Activated CD4-positive, alpha-beta T cell treated with anti-CD3 and anti-CD28 coated beads for 48 hours (primary cell): ENCODE results near the gene RPS5.
"Not testable (repeated sequence)": the region's sequence is repeated elsewhere in the genome, so short reads cannot be mapped to it uniquely, and the experiment has no call there.

ENCODE experiments used
- DNase-seq: peaks from one replicate; pipeline ENCODE4 v3.0.0-alpha.2; 2020

Gene RPS5

DNA sequence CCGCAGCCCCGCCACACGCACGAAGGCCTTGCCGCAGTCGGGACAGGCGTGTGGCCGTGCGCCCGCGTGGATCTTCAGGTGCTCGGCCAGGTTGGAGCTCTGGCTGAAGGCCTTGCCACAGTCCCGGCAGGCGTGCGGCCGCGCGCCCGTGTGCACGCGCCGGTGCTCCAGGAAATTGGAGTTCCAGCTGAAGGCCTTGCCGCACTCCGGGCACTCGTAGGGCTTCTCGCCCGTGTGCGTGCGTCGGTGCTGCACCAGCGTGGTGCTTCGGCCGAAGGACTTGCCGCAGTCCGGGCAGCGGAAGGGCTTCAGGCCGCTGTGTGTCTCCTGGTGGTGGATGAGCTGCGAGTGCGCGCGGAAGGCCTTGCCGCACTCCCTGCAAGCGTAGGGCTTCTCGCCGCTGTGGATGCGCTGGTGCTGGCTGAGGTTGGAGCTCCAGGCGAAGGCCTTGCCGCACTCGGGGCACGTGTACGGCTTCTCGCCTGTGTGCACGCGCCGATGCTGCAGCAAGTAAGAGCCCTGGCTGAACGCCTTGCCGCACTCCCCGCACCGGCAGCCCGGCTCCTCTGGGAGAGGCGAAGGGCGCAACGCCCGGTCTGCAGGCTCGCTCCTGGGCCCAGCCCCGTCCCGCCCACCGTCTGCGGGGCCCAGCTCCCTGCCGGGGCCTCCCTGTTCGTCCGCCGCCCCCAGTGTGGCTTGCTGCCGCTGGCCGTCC, 30.1 kb upstream of the RPS5 start:
- no peak for DNase-seq

DNA sequence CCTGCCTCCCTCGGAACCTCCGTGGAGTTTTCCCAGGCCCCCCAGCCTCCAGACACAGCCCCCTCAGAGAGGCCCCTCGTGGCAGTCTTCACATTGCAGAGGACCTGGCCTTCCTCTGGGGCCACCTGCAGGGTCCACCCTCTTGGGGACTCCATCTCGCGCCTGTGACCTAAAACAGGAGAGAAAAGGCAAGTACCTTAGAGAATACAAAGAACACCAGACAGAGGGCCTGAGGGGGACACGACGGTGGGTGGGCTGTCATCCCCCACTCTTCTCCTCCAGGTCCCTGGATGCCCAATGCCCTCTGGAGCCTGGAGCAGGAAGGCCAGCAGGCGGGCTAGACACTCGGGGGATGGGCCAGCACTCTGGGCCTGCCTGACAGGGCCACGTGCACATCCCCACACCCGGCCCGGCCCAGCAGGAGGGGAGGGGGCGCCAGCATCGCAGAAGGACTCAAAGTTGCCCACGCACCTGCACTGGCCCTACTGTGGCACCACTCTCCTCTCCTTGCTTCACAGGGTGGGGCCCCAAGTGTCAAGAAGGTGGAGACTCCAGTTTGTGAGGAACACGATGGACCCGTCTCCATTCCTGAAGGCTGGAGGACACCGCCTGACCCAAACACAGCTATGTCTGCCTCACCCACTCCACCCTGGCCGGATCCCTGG, 29.5 kb upstream of the RPS5 start:
- DNase-seq: no peak

- peak; percentile 74 for DNase-seq
Measured at GRCh38 chr19:58361900-58362271, 25.2 kb upstream of the RPS5 start.

DNA sequence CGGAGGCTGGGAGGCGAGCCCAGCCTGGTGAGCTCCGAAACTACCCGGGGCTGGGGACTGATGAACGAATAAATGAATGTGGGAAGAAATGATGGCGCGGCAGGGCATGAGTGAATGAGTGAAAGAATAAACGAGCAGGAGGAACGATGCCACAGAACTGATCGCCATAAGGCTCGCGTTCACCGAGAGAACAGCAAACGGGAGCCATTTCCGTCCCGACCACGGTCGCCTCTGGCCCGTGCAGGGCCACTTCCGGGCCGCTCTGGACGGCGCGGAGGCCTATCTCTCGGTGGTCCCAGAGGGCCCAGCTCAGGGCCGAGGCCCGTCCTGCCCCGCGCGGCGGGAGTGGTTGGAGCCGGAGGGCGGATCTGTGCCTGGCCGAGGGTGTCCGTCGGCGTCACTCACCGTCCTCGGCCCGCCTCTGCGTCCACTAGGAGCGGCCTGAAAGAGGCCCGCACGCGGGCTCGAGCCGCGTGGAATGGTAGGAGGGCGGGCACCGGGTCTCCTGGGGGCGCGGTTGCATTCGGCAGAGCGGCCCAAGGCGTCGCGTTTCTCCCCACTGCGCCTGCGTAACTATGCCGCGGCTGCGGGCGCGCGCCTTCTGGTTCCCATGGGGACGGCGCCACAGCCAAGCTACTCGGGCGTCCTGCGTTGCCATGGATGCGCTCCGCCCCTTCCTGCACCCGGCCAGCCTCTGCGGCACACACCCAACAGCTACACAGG, 24.6 kb upstream of the RPS5 start, which contains the start of gene ZNF497:
Gene ZNF497 (minus strand): TSS at position 480 of the 723 bp plus-strand sequence. CDS start 5,116 bp downstream, outside the sequence.
- peak; percentile 98 for DNase-seq

- DNase-seq: no peak
Measured at GRCh38 chr19:58364146-58364545, 22.9 kb upstream of the RPS5 start.

DNA sequence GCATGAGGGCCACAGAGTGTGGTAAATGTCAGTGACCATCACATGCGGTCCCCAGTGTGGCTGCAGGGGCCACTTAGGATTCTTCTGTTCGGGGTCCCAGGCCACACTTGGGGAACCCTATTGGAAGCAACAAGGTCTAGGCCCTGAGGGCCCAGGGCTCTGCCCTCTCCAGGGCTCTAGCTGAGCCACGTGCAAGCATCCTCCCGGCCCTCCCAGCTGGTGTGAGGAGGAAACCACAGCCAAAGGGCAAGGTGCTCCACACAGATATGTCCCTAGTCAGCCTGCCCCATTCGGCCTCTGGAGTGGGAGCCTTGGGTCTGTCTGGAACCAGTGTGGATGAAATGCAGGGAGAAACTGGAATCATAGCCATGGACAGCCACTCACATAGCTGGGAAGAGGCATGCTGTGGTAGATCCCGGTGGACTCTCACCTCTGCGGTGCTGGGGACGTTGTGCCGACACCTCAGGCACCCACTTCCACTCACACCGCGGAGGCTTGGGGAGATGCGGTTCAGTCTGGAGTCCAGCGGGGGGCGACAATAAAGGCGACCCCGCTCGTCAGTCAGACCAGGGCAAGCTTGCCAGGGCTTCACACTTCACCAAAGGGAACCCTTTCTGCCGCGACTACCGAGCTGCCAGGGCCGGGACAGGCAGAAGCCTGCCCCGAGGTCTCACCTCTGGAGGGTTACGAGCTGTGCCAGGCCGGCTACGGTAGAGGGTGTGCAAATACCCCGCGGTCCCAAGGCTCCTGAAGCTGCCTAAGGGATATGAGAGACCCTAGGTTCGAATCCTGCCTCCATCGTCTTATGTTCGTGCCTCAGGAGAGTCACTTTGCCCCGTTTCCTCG, 20.3 kb upstream of the RPS5 start:
- no peak for DNase-seq

GRCh38 chr19:58367698-58368454, 19.2 kb upstream of the RPS5 start:
- DNase-seq: no peak

- no peak for DNase-seq
Measured at GRCh38 chr19:58368561-58369360, 18.3 kb upstream of the RPS5 start.

DNA sequence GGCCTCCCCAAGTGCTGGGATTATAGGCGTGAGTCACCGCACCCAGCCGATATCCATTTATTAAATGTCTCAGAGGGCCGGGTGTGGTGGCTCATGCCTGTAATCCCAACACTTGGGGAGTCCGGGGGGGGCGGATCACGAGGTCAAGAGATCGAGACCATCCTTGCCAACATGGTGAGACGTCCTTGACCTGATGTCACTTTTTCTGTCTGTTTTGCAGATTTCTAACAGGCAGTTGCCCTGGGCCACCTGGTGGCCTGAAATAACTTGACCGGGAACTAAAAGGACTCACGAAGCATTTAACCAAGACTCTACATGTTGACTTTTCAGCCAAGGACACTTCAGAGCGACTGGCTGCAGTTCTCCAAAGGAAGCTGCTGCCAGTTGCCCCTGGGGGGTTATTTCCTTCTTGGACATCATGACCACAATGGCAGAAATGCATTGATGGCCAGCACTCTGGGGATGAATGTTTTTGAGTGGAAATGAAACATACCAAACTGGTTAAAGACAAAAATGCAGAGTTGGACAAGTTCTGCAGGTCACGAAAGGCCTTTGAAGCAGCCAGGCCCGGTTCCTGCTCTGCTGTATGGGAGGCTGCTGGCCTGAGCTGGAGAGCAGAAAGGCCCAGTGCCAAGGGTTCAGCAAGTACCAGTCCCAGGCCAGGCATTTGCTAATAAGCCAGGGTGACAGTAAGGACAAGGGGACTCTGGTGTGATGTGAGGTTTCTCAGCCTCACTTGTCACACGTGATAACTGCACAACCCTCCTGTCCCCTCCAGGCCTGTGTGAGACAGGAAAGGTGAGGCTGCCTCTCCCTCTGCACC, 14.5 kb upstream of the RPS5 start:
- no peak for DNase-seq

DNA sequence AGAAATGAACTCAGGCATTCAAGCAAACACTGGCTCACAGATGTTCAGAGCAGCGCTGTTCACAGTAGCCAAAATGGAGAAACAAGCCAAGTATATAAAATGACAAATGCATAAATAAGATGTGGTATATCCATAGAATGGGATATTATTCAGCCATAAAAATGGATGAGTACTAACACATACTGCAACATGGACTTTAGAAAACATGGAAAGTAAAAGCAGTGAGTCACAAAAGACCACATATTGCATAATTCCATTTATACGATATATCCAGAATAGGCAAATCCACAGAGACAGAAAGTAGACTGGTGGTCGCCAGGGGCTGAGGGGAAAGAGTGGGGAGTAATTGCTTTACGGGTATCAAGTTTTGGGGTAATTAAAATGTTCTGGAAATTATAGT, 12.9 kb upstream of the RPS5 start:
- no peak for DNase-seq

- not testable (repeated sequence) for DNase-seq
Measured at GRCh38 chr19:58376724-58377123, 10.3 kb upstream of the RPS5 start.

DNA sequence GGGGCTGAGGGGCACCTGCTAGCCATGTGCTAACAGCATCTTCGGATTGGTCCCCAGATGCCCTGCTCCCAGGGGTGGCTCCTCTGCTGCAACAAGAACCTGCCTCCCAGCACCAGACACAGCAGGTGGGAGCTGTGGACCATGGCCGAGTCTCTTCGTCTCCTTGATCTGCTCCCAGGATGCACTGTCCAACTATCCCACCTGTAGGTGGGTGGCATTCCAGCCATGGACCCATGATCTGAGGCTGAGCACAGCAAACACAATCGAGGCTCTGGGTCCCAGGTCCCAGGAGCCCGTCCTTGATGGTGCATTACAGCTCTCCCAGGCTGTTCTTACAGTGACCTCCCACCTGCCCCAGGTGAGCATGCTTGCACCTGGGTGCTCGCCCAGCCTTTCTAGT, 7.8 kb upstream of the RPS5 start:
- no peak for DNase-seq

- no peak for DNase-seq
Measured at GRCh38 chr19:58380037-58380661, 6.9 kb upstream of the RPS5 start.

DNA sequence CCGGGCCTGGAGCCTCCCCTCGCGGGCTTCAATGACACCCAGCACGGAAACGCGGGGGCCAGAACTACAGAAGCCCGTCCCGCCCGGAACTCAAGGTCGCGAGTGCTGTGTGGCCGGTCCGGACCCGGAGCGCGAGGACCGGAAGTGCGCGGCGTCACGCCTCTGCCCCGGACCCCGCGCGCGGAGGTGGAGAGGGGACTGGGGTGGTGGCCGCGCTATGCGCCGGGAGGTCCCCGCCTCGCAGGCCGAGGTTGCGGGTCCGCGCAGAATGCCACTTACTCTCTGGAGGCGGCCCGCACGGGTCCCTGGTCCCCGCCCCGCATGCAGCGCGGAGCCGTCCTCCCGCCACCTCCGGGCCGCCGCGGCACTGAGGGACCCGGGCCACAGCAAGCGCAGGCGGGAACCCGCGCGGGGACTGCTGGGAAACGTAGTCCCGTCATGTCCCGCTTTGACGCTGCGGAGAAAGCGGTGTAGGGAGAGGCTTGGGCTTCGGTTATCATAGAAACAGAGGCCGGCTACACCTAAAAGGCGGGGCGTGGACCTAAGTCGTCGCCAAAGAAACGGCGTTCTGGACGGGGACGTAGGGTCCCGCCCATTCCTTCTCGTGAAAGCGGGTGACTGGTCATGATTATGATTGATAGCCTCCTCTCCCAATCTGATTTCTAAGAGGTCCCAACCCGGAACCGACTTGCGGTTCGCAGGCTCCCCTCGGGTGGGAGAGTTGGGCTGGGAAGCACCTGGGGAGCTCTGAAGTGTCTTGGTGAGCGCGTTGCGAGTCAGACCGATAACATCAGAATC, 6.2 kb upstream of the RPS5 start, which contains the start of gene ZNF837:
Gene ZNF837 (minus strand): TSS at position 369 of the 798 bp plus-strand sequence. CDS start 11,698 bp downstream, outside the sequence.
- DNase-seq: peak; percentile 98

DNA sequence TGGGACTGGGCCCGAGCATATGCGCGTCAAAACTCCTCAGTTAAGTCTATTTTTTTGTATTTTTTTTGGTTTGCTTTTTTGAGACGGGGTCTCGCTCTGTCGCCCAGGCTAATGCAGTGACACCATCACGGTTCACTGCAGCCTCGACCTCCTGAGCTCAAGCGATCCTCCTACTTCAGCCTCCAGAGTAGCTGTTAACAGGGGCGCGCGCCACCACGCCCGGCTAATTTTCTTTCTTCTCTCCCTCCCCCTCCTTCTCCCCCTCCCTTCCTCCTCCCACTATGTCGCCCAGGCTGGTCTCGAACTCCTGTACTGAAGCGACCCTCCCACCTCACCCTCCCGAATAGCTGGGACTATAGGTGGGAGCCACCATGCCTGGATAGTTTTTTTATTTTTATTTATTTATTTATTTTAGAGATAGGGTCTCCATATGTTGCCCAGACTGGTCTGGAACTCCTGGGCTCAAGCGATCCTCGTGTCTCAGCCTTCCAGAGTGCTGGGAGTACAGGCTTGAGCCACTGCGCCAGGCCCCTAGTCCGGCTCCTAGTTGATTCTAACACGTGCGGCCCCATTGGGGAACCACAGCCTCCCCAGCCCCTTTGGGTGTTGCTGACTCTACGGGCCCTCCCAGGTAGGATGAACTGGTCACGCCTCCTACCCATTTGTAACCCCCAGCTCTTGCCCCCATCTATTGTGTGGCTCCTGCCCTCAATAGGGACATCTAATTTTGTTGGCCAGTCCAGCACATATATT, 5.4 kb upstream of the RPS5 start:
- DNase-seq: no peak

GRCh38 chr19:58382997-58383603, 4.0 kb upstream of the RPS5 start:
- DNase-seq: no peak

DNA sequence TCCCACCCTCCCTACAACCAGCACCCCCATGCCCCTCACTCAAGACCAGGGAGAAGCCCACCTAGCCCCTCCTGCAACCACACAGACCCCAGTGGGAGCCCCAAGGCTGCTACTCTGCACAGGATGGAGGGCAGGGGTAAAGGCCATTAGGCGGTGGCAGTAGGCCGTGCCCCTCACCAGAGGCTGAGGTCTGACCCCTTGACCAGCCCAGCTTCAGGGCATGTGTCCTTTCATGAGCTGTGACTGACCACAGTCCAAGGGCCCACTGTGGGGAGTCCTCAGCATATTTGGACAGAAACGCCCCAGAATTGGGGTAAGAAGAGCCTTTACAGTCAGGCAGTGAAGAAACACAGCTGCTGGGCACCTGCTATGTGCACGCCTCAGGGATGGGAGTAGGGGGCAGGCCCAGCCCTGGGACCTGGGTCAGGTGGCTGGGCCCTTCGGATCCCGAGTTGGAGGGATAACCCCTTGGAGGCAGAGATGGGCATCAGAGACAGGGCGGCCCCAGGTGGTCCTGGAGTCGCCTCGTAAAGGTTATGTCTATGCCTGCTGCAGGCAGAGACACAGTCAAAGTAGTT, 1.7 kb upstream of the RPS5 start:
- no peak for DNase-seq
